Activated CD4-positive, CD25-positive, alpha-beta regulatory T cell treated with anti-CD3 and anti-CD28 coated beads, Interleukin-2, amount 50 U/mL, for 72 hours (primary cell): Measurements from ENCODE around the gene GALR2.

Experiments used
- DNase-seq: peaks from one replicate; pipeline ENCODE4 v3.0.0; 2021

Gene GALR2

DNA sequence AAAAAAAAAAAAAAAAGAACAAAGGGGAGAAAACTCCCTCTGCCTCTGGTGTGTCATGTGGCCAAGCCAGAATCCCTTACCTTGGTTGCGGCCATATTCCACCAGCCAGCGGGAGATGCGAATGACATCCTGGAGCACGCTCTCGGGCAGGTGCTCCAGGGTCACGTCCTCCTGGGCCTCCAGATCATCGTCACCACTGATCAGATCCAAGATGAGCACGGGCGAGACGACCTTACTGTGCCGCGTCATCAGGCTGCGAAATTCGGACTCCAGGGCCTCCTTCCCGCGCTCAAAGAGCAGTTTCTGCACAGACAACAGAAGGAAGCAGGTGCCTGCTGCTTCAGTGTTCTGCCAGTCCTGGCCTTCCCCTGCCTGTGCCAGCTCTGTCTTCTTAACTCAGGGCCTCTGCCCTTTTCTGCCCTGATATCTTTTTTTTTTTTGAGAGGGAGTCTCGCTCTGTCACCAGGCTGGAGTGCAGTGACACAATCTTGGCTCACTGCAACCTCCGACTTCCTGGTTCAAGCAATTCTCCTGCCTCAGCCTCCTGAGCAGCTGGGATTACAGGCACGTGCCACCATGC lies 23.2 kb downstream of the GALR2 start:
- no peak for DNase-seq

DNA sequence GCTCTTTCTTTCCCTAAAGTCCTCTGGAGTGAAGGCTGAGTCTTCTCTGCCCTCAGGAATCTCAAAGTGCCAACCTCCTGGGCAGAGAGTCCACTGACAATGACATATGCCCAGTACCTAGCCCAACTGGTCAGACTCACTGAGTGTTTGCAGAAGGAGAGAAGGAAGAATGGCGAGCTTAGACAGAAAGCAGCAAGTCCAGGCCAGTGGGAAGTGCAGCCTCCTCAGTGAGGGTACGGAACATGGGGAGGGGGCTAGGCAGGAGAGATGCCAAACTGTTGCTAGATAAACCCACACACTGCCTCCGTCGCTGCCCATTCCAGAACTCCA lies 28.3 kb downstream of the GALR2 start:
- no peak for DNase-seq

DNA sequence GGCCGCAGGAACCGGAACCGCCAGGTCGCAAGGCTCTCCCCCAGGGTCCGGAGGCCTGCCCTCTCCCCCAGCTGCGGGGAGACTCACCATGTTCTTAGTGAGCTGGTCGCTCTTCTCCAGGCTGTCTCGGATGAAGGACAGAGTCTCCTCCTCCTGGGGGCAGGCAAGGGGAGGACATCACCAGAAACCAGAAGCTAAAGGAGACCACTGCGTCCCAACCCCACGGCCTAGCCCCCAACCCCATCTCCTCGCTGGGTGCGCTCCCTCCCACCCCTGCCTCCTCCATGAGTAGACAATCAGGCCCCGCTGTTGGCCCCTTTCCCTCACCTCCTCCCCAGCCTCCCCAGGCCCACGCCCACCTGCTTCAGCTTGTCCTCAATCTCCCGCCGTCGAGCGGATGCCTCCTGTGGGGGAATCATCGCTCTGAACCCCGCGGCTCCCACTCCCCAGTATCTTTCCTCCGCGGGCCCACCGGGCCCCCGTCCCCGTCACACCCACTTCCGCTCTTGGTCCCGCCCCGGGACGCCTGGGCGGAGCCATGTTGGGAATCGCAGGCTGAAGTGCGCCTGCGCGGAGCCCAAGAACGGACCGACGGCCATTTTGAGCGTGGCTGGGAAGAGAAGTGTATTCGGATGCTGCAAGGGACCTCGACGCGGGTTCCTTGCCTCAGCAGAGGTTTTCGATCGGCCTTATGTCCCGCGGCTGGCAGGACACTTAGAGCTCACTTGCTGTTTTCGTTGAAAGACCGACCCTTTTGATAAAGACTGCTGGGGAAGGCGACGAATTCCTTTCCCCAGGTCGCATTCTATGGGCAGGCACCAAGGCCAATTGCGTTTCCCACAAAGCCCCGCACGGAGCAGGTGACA lies 28.9 kb downstream of the GALR2 start, which contains the start of gene EXOC7:
Gene EXOC7 (minus strand): TSS at position 514 of the 866 bp plus-strand sequence. CDS start 95 bp downstream, at position 419.
- DNase-seq: peak; percentile 96

DNA sequence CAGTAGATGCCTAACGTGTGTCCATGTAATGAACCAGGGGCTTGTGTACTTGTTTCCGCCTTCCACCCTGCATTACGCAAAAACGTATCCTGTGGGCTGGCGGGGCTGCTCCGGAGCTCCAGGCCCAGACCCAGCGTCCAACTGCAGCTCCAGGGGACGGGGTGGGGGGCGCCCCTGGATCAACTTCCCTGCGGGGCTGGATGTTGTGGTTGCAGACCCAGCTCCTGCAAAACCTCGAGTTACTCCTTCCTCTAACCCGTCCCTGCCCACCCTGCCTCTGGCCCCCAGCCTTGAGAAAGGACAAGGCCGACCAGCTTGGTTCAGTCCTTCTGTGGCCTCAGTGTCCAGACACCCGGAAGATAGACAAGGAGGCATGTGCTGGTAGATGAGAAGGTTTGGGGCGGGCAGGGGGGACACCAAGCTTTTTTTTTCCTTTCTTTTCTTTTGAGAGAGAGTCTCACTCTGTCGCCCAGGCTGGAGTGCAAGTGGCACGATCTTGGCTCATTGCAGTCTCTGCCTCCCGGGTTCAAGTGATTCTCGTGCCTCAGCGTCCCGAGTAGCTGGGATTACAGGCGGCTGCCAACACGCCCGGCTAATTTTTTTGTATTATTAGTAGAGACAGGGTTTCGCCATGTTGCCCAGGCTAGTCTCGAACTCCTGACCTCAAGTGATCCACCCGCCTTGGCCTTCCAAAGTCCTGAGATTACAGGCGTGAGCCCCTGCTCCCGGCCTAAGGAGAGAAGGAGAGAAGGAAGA lies 29.7 kb downstream of the GALR2 start:
- no peak for DNase-seq

DNA sequence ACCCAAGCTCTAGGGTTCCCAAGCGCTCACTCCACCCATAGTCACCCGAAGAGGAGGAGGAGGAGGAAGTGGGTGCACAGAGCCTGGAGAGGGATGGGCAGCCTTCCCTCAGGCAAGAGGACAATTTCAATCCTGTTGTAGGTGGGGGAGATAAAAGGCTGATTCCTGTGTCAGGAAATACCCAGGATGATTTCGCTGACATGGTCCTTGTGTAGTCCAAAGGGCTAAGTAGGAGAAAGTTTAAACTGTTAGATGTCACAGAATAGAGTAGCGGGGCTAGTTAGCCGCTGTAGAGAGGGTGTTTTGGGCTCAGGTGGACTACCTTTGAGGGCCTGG lies 30.3 kb downstream of the GALR2 start:
- no peak for DNase-seq

DNA sequence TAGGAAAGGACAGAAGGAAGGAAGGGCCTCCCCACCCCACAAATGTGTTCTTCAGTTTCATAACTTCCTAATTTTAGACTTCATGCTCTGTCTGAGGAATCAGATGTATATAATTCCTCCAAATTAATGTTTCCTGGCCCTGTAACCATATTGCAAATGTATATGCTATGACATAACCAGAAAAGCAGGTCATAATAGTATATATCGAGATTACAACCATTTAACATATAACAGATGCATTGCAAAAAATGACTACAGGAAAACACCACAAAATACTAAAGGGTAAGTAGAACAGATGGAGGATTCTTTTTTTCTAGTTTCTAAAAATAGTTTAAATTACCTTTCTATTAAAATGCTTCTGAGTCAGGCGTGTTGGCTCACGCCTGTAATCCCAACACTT lies 32.1 kb downstream of the GALR2 start:
- DNase-seq: no peak

DNA sequence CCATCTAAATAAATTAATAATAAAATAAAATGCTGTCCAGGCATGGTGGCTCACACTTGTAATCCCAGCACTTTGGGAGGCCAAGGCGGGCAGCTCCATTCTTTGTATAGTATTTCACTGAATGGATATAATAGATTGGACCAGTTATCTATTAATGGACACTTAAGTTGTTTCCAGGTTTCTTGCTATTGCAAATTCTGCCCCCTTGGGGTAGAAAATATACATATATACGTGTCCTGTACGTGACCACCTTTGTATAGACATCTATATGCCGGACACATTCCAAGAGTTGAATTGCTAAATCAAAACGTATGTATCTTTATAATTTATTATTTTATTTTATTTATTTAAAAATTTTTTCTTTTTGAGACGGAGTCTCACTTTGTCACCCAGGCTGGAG lies 32.9 kb downstream of the GALR2 start:
- no peak for DNase-seq

DNA sequence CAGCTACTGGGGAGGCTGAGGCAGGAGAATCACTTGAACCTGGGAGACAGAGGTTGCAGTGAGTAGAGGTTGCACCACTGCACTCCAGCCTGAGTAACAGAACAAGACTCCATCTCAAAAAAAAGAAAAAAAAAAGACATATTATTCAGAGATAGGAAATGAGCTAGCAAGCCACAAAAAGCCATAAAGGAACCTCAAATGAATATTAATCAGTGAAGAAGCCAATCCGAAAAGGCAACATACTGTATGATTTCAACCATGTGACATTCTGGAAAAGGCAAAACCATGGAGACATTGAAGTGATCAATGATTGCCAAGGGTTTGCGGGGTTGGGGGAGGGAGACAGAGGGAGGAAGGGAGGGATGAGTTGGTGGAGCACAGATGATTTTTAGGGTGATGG lies 37.4 kb downstream of the GALR2 start:
- no peak for DNase-seq

DNA sequence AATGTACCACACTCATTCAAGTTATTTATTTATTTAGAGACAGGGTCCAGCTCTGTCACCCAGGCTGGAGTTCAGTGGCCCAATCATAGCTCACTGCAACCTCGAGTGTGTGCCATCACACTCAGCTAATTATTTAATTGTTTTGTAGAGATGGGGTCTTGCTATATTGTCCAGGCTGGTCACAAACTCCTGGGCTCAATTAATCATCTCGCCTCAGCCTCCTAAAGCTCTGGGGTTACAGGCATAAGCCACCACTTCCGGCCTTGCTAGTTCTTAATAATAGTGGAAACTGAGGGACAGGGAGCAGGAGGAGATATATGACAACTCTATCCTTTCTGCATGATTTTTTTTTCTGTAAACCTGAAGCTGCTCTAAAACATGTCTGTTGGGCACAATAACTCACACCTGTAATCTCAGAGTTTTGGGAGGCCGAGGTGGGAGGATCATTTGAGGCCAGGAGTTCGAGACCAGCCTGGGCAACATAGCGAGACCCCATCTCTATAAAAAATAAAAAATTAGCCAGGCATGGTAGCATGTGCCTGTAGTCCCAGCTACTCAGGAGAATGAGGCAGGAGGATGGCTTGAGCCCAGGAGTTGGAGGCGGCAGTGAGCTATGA lies 40.7 kb downstream of the GALR2 start:
- DNase-seq: no peak

DNA sequence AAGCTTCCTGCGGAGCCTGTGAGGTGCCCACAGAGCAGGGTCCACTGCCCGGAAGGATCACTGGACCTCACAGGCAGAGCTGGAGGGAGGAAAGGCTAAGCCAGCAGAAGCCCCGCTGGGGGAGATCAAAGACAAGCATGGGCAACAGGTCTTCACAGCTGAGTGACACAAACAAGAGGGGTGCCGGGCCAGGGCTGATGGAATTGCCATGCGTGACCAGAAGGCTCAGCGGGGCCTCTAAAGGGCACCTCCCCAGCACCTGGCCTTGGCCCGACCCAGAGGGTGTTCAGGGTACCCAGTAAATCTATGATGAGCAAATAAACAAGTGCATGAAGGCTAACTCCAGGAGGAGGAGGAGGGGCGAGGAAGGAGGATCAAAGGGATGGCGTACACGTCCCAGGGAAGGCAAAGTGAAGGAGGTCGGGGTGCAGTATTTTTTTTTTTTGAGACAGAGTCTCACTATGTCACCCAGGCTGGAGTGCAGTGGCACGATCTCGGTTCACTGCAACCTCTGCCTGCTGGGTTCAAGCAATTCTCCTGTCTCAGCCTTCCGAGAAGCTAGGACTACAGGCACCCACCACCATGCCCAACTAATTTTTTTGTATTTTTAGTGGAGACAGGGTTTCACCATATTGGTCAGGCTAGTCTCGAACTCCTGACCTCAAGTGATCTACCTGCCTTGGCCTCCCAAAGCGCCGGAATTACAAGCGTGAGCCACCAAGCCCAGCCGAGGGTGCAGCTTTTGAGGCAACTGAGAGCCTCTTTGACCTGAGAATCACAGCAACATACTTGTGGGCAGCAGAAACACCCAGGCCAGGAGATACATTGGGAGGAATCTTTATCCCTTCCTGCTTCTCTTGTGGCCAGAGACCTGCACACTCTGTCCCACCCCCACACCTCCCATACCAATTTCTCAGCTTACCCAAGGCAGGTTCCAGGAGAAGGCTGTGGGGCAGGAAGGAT lies 45.1 kb downstream of the GALR2 start:
- DNase-seq: no peak

DNA sequence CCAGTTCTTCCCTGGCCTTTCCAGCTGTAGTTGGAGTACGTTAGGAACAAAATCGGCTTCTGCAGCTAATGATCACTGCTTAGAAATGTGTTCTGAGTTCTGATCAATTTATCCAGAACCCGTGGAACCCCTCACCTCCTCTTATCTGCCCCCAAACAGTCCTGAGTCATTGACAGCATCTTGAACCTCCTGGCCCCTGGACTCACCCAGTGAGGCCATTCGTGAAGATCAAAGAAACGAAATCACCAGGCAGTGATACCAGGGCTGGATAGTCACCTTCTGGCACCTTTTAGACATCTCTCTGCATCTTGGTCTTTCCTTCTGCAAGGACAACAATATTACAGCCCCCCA lies 46.1 kb downstream of the GALR2 start:
- no peak for DNase-seq

DNA sequence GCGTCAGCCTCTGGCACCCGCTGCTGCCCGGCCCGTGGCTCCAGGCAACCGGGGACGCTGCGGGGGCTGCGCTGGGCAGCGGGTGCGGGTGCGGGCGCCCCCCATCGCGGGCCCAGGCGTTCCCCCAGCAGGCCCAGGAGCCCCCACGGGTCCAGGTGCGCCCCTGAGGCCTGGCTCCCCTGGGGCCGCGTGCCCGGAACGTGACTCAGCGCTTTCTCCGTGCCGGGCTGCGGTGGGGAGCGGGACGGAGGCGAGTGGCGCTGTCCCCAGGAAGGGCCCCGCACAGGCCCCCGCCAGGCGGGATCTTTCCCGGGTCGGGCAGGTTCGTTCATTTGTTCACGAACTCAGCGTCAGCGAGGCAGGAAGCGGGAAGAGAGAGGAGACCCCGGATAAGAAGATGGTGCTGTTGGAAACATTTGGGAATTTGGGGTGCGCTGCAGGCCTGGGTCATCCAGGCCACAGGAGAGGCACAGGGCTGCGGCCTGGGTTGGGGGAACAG lies 47.4 kb downstream of the GALR2 start:
- DNase-seq: no peak

DNA sequence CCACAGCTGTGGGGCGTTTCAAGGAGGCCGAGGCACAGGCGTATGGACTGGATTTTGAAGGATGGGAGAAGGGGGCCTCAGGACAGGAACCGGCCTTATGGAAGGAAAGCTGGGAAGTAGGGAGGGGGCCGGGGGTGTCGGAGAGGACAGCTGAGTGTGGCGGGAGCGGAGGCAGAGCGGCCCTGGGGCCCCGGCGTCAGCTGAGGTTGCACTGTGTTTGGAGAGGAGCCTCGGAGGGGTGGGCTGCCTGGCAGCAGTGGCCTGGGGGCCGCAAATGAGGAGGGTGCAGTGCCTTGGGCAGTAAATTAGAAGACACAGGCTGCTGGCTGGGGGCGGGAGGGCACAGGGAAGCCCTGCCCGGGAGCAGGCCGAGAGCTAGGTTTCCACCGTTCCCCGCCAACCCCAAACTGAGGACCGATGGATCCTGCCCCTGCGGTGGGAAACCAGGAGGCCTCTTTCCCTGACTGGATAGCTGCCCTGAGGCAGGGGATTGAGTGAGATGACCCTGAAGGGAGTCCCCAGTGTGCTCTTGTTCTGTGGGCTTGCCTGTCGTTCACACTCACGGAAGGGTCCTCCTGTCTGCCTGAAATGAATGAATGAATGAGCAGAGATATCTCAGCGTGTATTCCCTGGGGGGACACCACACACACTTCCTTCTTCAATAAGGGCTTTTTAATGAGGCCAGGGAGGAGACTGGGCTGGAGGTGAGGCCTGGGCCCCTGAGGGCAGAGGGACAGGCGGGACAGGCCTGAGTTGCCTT lies 48.0 kb downstream of the GALR2 start:
- no peak for DNase-seq

DNA sequence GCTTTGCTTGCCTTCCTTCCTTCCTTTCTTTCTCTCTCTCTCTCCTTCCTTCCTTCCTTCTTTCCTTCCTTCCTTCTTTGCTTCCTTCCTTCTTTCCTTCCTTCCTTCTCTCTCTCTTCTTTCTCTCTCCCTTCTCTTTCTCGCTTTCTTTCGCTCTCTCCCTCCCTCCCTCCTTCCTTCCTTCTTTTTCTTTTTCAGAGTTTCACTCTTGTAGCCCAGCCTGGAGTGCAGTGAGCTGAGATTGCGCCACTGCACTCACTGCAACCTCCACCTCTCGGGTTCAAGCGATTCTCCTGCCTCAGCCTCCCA lies 48.6 kb downstream of the GALR2 start:
- DNase-seq: no peak

DNA sequence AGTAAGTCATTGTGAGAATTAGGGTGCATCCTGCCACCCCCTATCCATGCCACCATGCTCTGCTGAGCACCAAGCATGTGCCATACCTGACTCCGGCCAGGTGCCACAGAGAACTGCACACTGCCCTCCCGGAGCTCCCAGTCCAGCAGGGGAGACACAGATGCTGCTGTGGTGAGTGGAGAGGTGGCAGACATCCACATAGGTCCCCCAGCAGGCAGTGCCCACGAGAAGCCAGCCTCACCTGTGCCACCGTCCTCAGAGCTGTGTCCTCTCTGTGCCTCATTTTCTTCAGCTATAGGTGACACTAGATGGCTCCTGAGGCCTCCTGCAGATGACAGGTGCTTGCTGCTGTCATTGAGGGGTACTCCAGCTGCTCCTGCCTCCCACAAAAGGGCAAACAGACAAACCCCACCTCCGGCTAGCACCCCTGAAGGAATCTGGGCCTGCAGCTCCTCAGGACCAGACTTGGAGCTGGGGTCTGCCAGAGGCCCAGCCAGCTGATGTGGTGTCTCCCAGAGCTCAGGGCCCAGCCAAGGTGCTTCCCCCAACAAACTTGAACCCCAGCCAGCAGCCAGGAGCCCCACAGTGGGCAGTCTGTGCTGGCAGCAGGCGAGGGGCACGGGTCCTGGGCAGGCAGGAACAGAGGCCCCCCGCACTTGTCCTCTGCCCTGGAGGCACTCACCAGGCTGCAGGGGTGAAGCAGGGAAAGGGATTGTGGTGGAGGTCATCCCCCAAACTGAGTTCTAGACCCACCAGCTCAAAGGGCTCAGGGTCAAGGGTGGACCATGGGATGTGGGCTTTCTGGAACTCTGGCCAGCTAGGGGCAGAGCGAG lies 49.4 kb downstream of the GALR2 start:
- DNase-seq: no peak

DNA sequence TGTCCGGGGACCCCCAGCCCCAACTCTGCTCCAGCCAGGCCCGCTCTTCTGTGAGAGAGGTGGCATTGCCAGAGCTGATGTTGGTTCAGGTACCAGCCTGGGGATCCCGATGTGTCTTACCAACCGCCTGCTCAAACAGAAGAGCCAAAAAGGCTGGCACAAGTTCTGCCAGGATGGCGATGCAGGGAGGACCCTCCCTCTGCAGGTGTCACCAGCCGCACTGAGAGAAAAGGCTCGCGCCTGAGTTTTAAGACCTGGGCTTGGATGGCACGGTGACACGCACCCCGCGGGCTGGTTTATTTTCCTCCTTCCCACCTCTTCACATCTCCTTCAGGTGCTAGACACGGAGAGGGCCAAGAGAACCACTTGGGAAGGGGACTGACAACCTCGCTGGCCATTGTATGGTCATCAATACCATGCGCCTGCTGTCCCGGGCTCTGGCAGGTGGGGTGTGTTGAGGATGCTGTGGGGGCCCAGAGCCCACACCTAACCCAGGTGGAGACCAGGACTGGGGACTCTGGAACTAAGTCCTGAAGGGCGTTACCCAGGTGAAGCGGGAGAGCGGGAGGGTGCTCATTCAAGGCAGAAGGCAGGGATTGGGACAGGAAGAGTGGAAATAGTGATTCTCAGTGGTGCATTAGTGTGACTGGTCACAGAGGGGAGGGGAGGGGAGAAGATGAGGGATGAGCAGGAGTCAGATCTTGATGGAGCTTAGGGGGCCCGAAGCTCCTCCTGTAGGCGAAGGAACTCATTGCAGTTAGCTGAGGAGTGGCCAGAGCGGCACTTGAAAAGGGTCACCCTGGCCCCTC lies 50.2 kb downstream of the GALR2 start:
- no peak for DNase-seq

DNA sequence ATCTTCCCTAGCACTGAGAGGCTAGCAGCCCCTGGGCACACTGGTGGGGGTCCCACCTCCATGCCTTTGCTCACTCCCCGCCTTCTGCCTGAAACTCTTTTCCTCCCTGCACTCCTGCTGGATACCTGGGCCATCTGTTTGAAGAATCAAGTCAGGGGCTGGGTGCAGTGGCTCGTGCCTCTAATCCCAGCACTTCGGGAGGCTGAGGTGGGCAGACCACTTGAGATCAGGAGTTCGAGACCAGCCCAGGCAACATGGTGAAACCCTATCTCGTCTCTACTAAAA lies 50.8 kb downstream of the GALR2 start:
- no peak for DNase-seq

DNA sequence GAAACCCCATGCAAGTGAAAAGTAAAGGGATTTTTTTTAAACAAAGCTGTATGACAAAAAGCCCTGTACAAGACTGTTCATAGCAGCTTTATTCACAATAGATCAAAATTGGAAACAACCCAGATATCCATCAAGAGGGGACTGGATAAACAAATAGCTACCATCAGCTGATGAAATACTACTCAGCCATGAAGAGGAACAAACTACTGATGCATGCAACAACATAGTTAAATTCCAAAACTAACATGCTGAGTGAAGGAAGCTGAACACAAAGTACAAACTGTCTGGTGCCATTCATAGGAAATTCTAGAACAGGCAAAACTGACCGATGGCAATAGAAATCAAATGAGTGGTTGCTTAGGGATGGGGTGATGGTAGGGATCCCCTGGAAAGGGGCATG lies 51.3 kb downstream of the GALR2 start:
- DNase-seq: no peak
